Upper lobe of left lung (tissue), 6 donors: ENCODE results near the gene GNS. TPM values are rescaled to one million over a fixed set of nuclear protein-coding genes. Genes with fewer than 3 reads are reported as not detected.

ENCODE experiments used
- ATAC-seq, 2 donors: fragments of 200-7000 bp; cut with Tn5 transposase; one replicate each; pipeline ENCODE4 v1.9.1; 2022; ENCODE audit warnings: mild to moderate bottlenecking in 2 of 2, moderate library complexity in 2 of 2; ENCODE audit not compliant: low FRiP score in 2 of 2
- DNase-seq, 2 donors: peaks; one replicate each; pipeline ENCODE4 v3.0.0-alpha.2; 2019 to 2020
- H3K27ac ChIP-seq, 4 donors: fragments of 200-600 bp; sonication (generic); one replicate each; pipeline ENCODE4 v1.5.1; 2016 to 2019
- H3K27me3 ChIP-seq, 4 donors: fragments of 200-600 bp; sonication (generic); one replicate each; pipeline ENCODE4 v1.5.1; 2017 to 2019
- H3K36me3 ChIP-seq, 4 donors: fragments of 200-600 bp; sonication (generic); one replicate each; pipeline ENCODE4 v1.5.1; 2016 to 2019
- H3K4me1 ChIP-seq, 4 donors: fragments of 200-600 bp; sonication (generic); one replicate each; pipeline ENCODE4 v1.5.1; 2018 to 2019
- H3K4me3 ChIP-seq, 4 donors: fragments of 200-600 bp; sonication (generic); one replicate each; pipeline ENCODE4 v1.5.1; 2017 to 2019; ENCODE audit warnings: mild to moderate bottlenecking in 2 of 4, moderate library complexity in 1 of 4
- H3K9me3 ChIP-seq, 4 donors: fragments of 200-600 bp; sonication (generic); one replicate each; pipeline ENCODE4 v1.5.1; 2018 to 2019
- CTCF ChIP-seq, 6 experiments: fragments of 450-650 bp in 4 of 6; fragments of 200-600 bp in 2 of 6; sonication (generic) in 2 of 6; IDR thresholded peaks; one replicate each; pipeline ENCODE4 v1.5.1; 2016 to 2019; ENCODE audit warnings: antibody characterized with exemption in 6 of 6
- EP300 ChIP-seq, 4 donors: sonication (generic); formaldehyde crosslinking; IDR thresholded peaks; one replicate each; pipeline ENCODE4 v1.5.1; 2017; ENCODE audit warnings: antibody characterized with exemption in 4 of 4, control low read depth in 2 of 4
- POLR2A ChIP-seq, 4 donors: fragments of 450-650 bp; IDR thresholded peaks; one replicate each; pipeline ENCODE4 v1.5.1; 2016 to 2017; ENCODE audit warnings: antibody characterized with exemption in 4 of 4, mild to moderate bottlenecking in 2 of 4
- POLR2AphosphoS5 ChIP-seq, 2 donors: sonication (generic); formaldehyde crosslinking; IDR thresholded peaks; one replicate each; pipeline ENCODE4 v1.5.1; 2017; ENCODE audit warnings: antibody characterized with exemption in 2 of 2
- WGBS, 2 donors: methylation state at CpG; one replicate each; pipeline ENCODE4 v1.1.5; 2017 to 2018; 5-methylcytosine and 5-hydroxymethylcytosine counted together
- total RNA-seq, 6 donors: library from RNA; depleted of rRNA in 4 of 6; stranded (reverse); fragments of >200 nt in 4 of 6; gene quantifications; one replicate each; pipeline versions ENCODE4 v1.1.0 to v1.2.1, GENCODE V29; 2016 to 2021
- donor health status: DM: no; HTN: no; CAD: no; lungs with moderate emphysema.
- donor health status: DM: no; HTN: yes; CAD: no; lungs with severe emphysema.

GNS gene
- total RNA-seq, 6 donors from 2014 or later: 43.0 to 201 (median 135) TPM

- H3K4me1 ChIP-seq: peaks cover 9 to 17% (median 14%) of the 10 kb centered on the region in 4 donors
- H3K27ac ChIP-seq: peak overlapping the region; percentile 37 to 79 (median 51)
- WGBS, 2 donors: 48 to 58% methylated on average over 2 of the region's 2 CpGs
- no peak overlapping the region for H3K4me3 ChIP-seq
- TF ChIP-seq POLR2AphosphoS5 (IDR thresholded peaks at IDR 0.05): no peak
- no peak for TF ChIP-seq POLR2A (IDR thresholded peaks at IDR 0.05)
- no peak for TF ChIP-seq CTCF (IDR thresholded peaks at IDR 0.05)
- no peak for TF ChIP-seq EP300 (IDR thresholded peaks at IDR 0.05)
- DNase-seq (no peak), ATAC-seq (no peak)
- H3K27me3 ChIP-seq: no peaks in the 10 kb centered on the region
- H3K9me3 ChIP-seq: no peaks in the 10 kb centered on the region
- peaks cover 0 to 47% (median 19%) of the 10 kb centered on the region in 4 donors for H3K36me3 ChIP-seq
Observed at GRCh38 chr12:64729909-64730587, 29.2 kb downstream of the GNS start.

GRCh38 chr12:64724201-64724745 lies 34.9 kb downstream of the GNS start:
- TF ChIP-seq POLR2AphosphoS5 (IDR thresholded peaks at IDR 0.05) (no peak), CTCF (IDR thresholded peaks at IDR 0.05) (no peak), EP300 (IDR thresholded peaks at IDR 0.05) (no peak), POLR2A (IDR thresholded peaks at IDR 0.05) (no peak)
- DNase-seq: no peak
- Histone ChIP-seq H3K4me3 (no peak overlapping the region), H3K9me3 (no peaks in the 10 kb centered on the region), H3K27ac (no peak overlapping the region), H3K27me3 (peaks cover 0 to 4% (median 0%) of the 10 kb centered on the region in 4 donors), H3K4me1 (peaks cover 0 to 2% (median under 1%) of the 10 kb centered on the region in 4 donors), H3K36me3 (peaks cover 21 to 80% (median 43%) of the 10 kb centered on the region in 4 donors)
- ATAC-seq: no peak
- WGBS, 2 donors: 92 to 96% methylated on average over 11 of the region's 11 CpGs

- DNase-seq (no peak), ATAC-seq (no peak)
- Histone ChIP-seq H3K4me1 (no peaks in the 10 kb centered on the region), H3K36me3 (peaks cover 21 to 82% (median 43%) of the 10 kb centered on the region in 4 donors), H3K27me3 (peaks cover 0 to 4% (median 0%) of the 10 kb centered on the region in 4 donors), H3K9me3 (no peaks in the 10 kb centered on the region), H3K4me3 (no peak overlapping the region), H3K27ac (no peak overlapping the region)
- TF ChIP-seq CTCF (IDR thresholded peaks at IDR 0.05) (no peak), POLR2A (IDR thresholded peaks at IDR 0.05) (no peak), POLR2AphosphoS5 (IDR thresholded peaks at IDR 0.05) (no peak), EP300 (IDR thresholded peaks at IDR 0.05) (no peak)
- 88 to 92% methylated on average over 2 of the region's 2 CpGs for WGBS, 2 donors
Observed at GRCh38 chr12:64723630-64724029, 35.6 kb downstream of the GNS start.

GRCh38 chr12:64722835-64723234 lies 36.4 kb downstream of the GNS start:
- H3K9me3 ChIP-seq: no peaks in the 10 kb centered on the region
- no peaks in the 10 kb centered on the region for H3K4me1 ChIP-seq
- peaks cover 0 to 4% (median 0%) of the 10 kb centered on the region in 4 donors for H3K27me3 ChIP-seq
- no peak overlapping the region for H3K27ac ChIP-seq
- 98 to 100% methylated on average over 4 of the region's 4 CpGs for WGBS, 2 donors
- DNase-seq (no peak), ATAC-seq (no peak)
- peaks cover 21 to 82% (median 41%) of the 10 kb centered on the region in 4 donors for H3K36me3 ChIP-seq
- H3K4me3 ChIP-seq: no peak overlapping the region
- no peak for TF ChIP-seq CTCF (IDR thresholded peaks at IDR 0.05)
- no peak for TF ChIP-seq POLR2AphosphoS5 (IDR thresholded peaks at IDR 0.05)
- no peak for TF ChIP-seq POLR2A (IDR thresholded peaks at IDR 0.05)
- no peak for TF ChIP-seq EP300 (IDR thresholded peaks at IDR 0.05)
